Colonic mucosa (tissue), 4 donors: Measurements from ENCODE around the gene MTMR3. TPM values are rescaled to one million over a fixed set of nuclear protein-coding genes. Genes with fewer than 3 reads are reported as not detected.
A peak's percentile ranks its signal among the peaks of the same experiment; 100 is the strongest.
"Not testable (repeated sequence)": the region's sequence is repeated elsewhere in the genome, so short reads cannot be mapped to it uniquely, and the experiment has no call there.

ENCODE experiments used
- DNase-seq: peaks from one replicate; pipeline ENCODE4 v3.0.0-alpha.2; 2020
- H3K27ac ChIP-seq: fragments of 200-600 bp; one replicate; pipeline ENCODE4 v1.8.0; 2021
- H3K27me3 ChIP-seq: fragments of 200-600 bp; one replicate; pipeline ENCODE4 v1.8.0; 2021
- H3K36me3 ChIP-seq: fragments of 200-600 bp; one replicate; pipeline ENCODE4 v1.8.0; 2021
- H3K4me1 ChIP-seq: fragments of 200-600 bp; one replicate; pipeline ENCODE4 v1.8.0; 2021; ENCODE audit warnings: mild to moderate bottlenecking
- H3K4me3 ChIP-seq: fragments of 200-600 bp; one replicate; pipeline ENCODE4 v1.8.0; 2021
- H3K9ac ChIP-seq, 2 donors: one replicate each; pipeline ENCODE4 v1.7.0; 2013; ENCODE audit warnings: control low read depth in 2 of 2, low read depth in 2 of 2, low read length in 2 of 2
- H3K9me3 ChIP-seq: fragments of 200-600 bp; one replicate; pipeline ENCODE4 v1.8.0; 2021
- intact Hi-C: fragments of 100-400 bp; cut with DNase I; formaldehyde crosslinking; loops from one replicate; pipeline ENCODE4 v1.14.1; 2022
- total RNA-seq, 2 donors: library from RNA; stranded (reverse); fragmentation: NEBNext Ultra II Directional in 1 of 2; extraction: Animal tissue kit (Norgen Biotek cat#: 25700) in 1 of 2; gene quantifications; one replicate each; pipeline ENCODE4 v1.2.1, GENCODE V29; 2021
- TF ChIP-seq, protein P1 (sequence below): fragments of 200-600 bp; IDR thresholded peaks from one replicate; pipeline ENCODE4 v1.8.0; 2022; ENCODE audit warnings: antibody characterized with exemption, mild to moderate bottlenecking
- donor health status: healthy.
- donor health status: DM: no; HTN: no; CAD: no.
- donor health status: DM: no; HTN: no; CAD: no.

The MTMR3 gene
- total RNA-seq = 10 to 100 TPM; 35.9 to 49.4 TPM

DNA sequence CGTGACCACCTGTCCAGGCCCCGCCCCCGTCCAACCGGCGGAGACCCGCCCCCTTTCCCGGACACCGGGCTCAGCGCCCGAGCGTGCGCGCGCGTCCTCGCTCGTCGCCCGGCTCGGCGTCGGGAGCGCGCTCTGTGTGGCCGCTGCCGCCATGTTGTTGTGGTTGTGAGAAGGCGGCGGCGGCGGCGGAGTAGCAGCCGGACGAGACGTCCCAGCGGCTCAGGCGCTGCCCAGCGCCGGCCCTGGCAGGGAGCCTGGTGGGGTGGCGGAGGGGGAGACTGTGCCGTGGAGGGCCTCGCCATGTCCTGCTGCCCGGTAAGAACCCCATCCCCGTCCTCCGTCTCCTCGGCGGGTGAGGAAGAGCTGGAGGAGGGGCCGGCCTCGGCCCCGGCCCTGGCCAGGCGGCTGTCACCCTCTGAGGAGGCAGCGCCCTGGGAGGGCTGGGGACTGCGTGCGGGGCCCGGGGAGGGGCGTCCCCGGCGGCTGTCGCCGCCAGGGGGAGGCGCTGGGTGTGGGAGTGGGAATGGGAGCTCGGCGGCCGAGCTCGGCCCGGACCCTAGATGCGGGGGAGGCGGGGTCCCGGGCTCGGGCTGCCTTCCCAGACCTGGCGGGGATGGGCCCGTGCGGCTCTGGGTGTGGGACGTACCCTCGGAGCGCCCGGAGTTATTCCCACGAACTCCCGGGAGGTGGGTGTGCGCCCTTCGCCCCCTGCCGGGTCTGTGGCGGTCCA, at the start of gene MTMR3:
MTMR3 (plus strand) TSS at position 130 of the 730 bp plus-strand sequence. CDS start 87,886 bp downstream, outside the sequence.
- DNase-seq = peak; percentile 98
- Histone ChIP-seq H3K27me3 (no peaks in the 10 kb centered on the region), H3K9me3 (no peaks in the 10 kb centered on the region), H3K4me1 (no peaks in the 10 kb centered on the region), H3K4me3 (peak within 1 kb of the TSS; percentile 70), H3K9ac (peak within 1 kb of the TSS; percentile 79 to 90), H3K36me3 (no peaks in the 10 kb centered on the region), H3K27ac (peak within 1 kb of the TSS; percentile 88)
- intact Hi-C loops = loop anchor here (10.0 kb wide), 1 partner anchor 122 kb away; no protein-coding TSS in a partner anchor
- TF ChIP-seq, protein P1, sequence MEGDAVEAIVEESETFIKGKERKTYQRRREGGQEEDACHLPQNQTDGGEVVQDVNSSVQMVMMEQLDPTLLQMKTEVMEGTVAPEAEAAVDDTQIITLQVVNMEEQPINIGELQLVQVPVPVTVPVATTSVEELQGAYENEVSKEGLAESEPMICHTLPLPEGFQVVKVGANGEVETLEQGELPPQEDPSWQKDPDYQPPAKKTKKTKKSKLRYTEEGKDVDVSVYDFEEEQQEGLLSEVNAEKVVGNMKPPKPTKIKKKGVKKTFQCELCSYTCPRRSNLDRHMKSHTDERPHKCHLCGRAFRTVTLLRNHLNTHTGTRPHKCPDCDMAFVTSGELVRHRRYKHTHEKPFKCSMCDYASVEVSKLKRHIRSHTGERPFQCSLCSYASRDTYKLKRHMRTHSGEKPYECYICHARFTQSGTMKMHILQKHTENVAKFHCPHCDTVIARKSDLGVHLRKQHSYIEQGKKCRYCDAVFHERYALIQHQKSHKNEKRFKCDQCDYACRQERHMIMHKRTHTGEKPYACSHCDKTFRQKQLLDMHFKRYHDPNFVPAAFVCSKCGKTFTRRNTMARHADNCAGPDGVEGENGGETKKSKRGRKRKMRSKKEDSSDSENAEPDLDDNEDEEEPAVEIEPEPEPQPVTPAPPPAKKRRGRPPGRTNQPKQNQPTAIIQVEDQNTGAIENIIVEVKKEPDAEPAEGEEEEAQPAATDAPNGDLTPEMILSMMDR = peak; percentile 35

DNA sequence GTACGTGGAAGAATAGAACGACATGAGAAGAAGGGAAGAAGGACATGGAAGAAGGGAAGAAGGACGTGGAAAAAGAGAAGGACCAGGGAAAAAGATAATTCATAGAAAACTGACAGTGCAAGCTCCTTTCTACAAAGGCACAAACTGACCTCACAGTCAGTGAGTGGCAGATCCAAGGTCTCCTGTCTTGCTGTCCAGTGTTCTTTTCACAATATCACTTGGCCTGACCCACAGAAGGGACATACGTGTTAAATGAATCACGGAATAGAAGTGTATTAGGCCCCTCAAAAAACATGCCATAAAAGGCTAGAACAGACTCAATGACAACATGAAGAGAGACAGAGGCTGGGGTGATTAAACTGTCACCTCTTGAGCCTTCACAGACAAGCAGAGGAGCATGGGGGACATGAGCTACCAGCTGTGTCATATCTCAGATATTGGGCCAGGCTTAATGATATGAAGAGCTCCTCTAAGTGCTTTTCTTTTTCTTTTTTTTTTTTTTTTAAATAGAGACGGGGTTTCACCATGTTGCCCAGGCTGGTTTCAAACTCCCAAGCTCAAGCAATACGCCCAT, 49.5 kb upstream of the MTMR3 start:
- intact Hi-C loops = no loop called here
- Histone ChIP-seq H3K9me3 (no peaks in the 10 kb centered on the region), H3K4me3 (no peak overlapping the region), H3K9ac (no peak overlapping the region), H3K36me3 (peaks cover 11% of the 10 kb centered on the region), H3K27ac (no peak overlapping the region), H3K4me1 (peaks cover 11% of the 10 kb centered on the region), H3K27me3 (no peaks in the 10 kb centered on the region)
- no peak for DNase-seq
- TF ChIP-seq, protein P1 = no peak

- H3K9me3 ChIP-seq = no peaks in the 10 kb centered on the region
- TF ChIP-seq, protein P1 = no peak
- peaks cover 11% of the 10 kb centered on the region for H3K36me3 ChIP-seq
- peaks cover 11% of the 10 kb centered on the region for H3K4me1 ChIP-seq
- intact Hi-C loops = no loop called here
- no peak overlapping the region for H3K9ac ChIP-seq
- H3K27me3 ChIP-seq = no peaks in the 10 kb centered on the region
- no peak overlapping the region for H3K27ac ChIP-seq
- H3K4me3 ChIP-seq = no peak overlapping the region
- no peak for DNase-seq
These were observed 48.9 kb upstream of the MTMR3 start for GRCh38 chr22:29834046-29834445.

GRCh38 chr22:29836791-29837370, 46.1 kb upstream of the MTMR3 start:
- H3K9ac ChIP-seq, H3K27ac ChIP-seq, H3K36me3 ChIP-seq, intact Hi-C loops, H3K9me3 ChIP-seq, DNase-seq, H3K27me3 ChIP-seq: not testable (repeated sequence)
- peak overlapping the region; percentile 93 for H3K4me3 ChIP-seq
- peaks cover 11% of the 10 kb centered on the region for H3K4me1 ChIP-seq

DNA sequence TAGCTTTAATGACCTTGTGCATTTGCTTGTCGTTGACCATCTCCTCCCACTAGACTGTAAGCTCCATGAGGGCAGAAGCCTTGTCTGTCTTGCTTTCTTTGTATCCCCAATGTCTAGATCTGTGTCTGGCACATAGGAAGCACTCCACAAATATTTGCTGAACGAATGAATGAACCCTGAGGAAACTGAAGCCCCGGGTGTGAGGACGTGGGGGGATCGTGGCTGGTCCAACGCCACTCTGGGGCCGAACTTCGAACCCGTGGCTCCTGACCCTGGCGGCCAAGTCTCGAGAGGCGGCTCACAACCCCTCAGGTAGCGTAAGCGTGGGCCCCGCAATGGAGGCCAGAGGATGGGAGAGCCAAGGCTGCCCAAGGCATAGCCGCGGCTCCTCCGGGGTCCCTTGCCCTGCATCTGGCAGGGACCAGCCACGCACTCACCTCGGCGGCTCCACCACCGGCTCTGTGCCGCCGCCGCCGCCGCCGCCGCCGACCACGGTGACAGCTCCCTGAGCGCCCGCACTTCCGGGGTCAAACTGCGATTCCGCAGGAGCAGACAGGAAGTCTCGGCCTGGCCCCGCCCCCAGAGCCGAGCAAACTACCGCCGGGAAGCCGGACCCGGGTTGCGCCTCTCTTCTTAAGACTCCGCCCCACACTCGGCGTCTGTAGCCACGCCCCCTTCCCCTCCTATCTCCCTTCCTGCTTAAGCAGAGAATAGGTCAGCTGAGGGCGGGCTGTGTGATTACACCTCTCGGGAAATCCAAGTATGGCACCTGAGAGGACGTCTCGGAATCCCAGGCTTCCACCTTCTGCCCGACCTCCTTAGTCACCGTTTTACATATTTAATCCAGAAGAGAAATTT, 45.0 kb upstream of the MTMR3 start, which contains the start of gene ASCC2:
ASCC2 (minus strand) TSS at position 534 of the 858 bp plus-strand sequence. CDS start 5,949 bp downstream, outside the sequence.
- Histone ChIP-seq H3K4me1 (peaks cover 11% of the 10 kb centered on the region), H3K9ac (peak within 1 kb of the TSS; percentile 90 to 91), H3K9me3 (no peaks in the 10 kb centered on the region), H3K36me3 (no peaks in the 10 kb centered on the region), H3K4me3 (peak within 1 kb of the TSS; percentile 93), H3K27ac (peak within 1 kb of the TSS; percentile 66), H3K27me3 (no peaks in the 10 kb centered on the region)
- TF ChIP-seq, protein P1 = no peak
- intact Hi-C loops = no loop called here
- peak; percentile 100 for DNase-seq
